ENCODE data around the gene UNCX.
"Not testable (repeated sequence)": the region's sequence is repeated elsewhere in the genome, so short reads cannot be mapped to it uniquely, and the experiment has no call there.

UNCX gene

GRCh38 chr7:1279041-1279440, 46.4 kb downstream of the UNCX start:
- no peak for DNase-seq

GRCh38 chr7:1279895-1280294, 47.2 kb downstream of the UNCX start:
- DNase-seq, result not testable (repeated sequence)

- DNase-seq, result no peak
Measured at GRCh38 chr7:1281068-1281467, 48.4 kb downstream of the UNCX start.

- DNase-seq, result no peak
Measured at GRCh38 chr7:1282679-1283078, 50.0 kb downstream of the UNCX start.

- no peak for DNase-seq
Measured at GRCh38 chr7:1283337-1283736, 50.7 kb downstream of the UNCX start.

GRCh38 chr7:1283941-1284742, 51.5 kb downstream of the UNCX start:
- DNase-seq, result no peak

GRCh38 chr7:1284743-1285458, 52.2 kb downstream of the UNCX start:
- no peak for DNase-seq

GRCh38 chr7:1285556-1286301, 53.1 kb downstream of the UNCX start:
- no peak for DNase-seq
